NCI-H1048 (cell line): ENCODE measurements around the gene LRCH4.

Source experiments
- DNase-seq: peaks from one replicate; lab custom pipeline; 2025; lab: John Stamatoyannopoulos, UW

LRCH4 gene

DNA sequence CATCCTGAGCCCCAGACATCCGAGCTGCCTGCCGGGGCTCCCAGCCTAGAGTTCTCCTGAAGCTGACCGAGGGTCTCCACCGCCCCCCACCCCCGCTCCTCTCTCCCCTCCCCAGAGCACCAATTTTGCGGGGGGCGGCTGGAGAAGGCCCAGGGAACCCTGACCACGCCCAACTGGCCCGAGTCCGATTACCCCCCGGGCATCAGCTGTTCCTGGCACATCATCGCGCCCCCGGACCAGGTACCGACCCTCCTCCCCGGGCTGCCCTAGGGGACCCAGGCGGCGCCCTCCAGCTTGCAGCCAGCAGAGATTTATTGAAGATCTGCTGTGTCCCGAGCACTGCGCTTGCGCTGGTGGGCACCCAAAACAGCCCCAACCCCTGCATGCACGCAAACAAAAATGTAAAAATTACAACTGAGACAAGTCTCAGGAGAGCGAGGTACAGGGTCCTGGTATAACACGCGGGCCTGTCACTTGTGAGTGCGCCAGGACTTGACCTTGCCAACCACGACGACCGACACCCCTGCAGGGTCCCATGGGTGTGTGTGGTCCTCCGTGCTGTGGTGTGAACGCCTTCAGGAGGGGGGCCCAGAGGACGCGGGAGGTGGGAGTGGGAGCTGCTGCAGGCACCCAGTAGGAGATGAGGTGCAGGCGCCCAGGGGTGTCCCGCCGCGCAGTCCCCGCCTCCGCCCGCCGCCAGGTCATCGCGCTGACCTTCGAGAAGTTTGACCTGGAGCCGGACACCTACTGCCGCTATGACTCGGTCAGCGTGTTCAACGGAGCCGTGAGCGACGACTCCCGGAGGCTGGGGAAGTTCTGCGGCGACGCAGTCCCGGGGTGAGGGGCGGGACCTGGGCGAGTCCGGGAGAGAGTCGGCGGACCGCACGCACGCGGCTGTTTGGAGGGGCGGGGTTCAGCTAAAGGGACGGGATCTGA lies 19.3 kb upstream of the LRCH4 start:
- no peak for DNase-seq

DNA sequence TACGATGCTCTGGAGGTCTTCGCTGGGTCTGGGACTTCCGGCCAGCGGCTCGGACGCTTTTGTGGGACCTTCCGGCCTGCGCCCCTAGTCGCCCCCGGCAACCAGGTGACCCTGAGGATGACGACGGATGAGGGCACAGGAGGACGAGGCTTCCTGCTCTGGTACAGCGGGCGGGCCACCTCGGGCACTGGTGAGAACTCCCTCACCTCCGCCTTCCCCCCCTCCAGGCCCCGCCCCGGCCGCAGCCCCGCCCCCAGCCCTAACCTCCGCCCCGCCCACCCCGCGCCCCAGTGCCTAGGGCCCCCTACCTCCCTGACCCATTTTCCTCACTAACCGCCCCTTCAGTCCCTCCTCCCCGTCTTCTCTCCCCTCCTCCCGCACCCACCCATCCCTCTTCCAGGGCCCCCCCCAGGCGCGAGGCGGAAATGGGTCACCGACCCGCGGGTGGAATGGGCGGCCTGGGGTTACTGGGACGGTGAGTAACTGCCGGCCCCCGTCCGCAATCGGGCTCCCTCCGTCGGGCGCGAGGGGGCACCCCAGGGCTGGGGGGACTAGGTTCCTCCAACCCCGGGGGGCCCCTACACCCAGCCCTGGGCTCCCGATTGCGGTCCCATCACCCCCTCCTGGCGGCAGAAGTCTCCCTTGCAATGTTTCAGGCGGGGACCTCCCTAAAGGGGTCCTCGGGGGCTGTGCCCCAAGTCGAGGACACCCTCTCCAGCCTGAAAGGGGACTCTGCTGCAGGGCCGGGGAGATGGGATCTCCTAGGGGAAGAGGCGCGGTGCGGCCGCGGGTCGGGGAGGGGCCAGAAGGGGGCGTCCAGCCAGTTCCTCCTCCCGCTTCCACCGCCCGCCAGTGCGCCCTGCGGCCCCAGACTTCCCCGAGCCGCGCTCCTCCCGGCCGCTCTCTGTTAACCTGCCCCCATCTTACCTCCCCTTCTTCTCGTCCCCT lies 18.4 kb upstream of the LRCH4 start:
- peak; percentile 17 for DNase-seq

DNA sequence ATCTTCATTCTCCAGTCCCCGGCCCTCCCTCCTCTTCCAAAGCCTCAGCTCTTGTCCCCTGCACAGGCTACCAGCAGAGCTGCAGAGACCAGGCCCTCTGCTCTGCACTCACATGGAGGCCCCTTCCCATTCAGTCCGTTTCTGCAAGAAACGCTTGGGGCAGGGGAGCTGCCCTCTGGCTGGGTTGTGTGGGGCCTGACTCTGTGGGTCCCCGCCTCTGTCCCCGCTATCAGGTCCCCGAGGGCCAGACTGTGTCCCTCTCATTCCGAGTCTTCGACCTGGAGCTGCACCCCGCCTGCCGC lies 17.7 kb upstream of the LRCH4 start:
- no peak for DNase-seq

DNA sequence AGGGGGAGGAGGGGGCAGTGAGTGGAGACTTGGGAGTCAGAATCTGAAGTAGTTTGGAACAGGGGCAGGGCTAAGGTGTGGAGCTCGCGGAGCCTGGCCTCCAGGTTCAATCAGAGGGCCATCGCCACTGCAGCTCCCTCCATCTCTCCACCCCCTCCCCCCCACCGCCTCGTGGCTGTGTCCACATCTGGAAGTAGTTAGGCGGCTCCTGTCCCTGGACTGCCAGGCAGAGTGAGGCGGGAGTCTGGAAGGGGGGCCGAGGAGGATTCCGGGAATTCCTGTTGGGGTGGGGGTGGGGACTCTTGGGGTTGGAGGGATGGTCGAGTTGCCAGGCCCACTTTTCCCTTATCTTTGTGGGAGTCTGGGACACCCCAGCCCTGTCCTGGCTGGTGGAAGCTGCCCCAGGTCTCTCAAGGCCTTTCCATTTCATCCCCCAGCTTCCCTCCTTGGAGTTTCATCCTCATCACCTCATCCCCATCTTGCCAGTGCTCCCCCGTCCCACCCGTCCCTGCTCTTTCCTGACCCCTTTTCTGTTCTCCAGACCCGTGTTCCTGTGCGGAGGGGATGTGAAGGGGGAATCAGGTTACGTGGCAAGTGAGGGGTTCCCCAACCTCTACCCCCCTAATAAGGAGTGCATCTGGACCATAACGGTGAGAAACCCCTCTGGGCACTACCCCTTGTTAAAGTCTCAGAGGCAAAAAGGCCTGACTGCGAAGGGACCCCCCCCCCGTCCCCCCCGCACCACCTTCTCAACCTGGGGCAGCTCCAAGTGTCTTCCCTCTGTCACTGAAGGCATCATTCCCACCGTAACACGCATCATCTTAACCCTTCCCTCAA lies 17.2 kb upstream of the LRCH4 start:
- DNase-seq: no peak

DNA sequence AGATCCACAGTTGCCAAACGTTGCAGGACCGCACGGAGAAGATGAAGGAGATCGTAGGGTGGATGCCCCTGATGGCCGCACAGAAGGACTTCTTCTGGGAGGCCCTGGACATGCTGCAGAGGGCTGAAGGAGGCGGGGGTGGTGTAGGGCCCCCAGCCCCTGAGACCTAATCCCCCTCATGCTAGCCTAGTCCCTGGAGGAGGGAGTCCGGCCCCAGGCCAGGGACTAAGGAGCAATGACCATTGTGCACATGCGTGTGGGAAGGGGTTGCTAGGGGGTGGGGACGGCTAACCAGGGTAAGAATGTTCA lies 14.8 kb upstream of the LRCH4 start:
- DNase-seq: no peak

DNA sequence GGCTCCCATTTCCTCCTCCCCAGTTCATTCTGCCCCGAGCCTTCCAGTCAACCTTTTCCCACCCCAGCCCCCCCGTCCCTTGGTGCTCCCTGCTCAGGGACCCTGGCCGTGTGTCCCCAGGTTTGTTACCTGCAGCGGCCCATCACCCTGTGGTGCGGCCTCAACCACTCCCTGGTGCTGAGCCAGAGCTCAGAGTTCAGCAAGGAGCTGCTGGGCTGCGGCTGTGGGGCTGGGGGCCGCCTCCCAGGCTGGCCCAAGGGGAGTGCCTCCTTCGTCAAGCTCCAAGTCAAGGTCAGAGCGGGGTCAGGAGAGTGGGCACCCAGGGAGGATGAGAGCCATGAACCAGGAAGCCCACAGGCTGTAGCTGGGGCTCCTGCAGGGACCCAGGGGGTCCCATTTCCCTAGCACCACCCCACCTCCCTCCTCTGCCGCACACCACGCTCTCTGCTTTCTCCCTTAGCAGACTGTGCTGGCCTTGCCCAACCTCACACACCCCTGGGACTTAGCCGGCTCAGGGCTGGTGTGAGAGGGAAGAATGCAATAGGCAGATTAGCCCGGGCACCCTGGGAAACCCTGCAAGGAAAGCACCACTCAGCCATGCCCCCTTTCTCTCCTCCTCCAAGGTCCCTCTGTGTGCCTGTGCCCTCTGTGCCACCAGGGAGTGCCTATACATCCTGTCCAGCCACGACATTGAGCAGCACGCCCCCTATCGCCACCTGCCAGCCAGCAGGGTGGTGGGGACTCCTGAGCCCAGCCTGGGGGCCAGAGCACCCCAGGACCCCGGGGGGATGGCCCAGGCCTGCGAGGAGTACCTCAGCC lies 14.2 kb upstream of the LRCH4 start:
- DNase-seq: no peak

DNA sequence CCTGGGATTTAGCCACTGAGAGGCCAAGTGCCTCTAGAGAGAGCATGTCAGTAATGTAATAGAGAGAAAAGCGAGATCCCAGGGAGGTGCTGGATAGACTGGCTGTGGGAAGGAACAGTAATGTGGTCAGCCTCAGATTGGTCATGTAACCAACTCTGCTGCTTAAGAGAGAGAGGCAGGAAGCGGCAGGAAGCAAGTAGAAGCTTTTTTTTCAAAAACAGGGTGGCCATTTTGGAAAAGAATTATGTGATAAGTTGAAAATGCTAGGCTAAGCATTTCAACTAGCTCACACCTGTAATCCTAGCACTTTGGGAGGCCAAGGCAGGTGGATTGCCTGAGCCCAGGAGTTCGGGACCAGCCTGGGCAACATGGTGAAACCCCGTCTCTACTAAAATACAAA lies 12.5 kb upstream of the LRCH4 start:
- no peak for DNase-seq

DNA sequence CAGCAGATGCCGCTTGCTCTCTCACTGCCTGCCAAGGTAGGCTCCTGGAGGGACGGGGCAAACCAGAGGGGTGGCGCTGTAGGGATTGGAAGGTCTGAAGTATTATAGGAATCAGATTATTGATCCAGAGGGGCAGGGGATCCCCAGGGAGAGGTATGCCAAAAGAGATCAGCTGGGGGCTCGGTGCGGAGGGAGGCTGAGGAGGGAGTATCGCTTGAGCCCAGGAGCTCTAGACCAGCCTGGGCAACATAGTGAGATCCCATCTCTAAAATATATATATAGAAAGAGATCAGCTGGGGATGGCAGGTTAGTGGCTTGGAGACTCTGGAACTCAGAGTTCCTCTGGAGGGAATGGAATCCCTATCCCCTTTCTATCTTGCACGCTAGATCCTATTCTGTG lies 9.3 kb upstream of the LRCH4 start:
- DNase-seq: no peak

DNA sequence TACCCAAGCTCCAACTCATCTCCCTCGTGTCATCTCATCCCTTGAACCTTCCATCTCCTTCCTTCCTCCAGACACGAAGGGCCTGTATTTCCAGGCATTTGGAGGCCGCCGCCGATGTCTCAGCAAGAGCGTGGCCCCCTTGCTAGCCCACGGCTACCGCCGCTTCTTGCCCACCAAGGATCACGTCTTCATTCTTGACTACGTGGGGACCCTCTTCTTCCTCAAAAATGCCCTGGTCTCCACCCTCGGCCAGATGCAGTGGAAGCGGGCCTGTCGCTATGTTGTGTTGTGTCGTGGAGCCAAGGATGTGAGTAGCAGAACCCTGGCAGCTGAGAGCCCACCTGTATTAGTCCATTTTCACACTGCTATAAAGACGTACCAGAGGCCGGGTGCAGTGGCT lies 5.7 kb upstream of the LRCH4 start:
- no peak for DNase-seq

DNA sequence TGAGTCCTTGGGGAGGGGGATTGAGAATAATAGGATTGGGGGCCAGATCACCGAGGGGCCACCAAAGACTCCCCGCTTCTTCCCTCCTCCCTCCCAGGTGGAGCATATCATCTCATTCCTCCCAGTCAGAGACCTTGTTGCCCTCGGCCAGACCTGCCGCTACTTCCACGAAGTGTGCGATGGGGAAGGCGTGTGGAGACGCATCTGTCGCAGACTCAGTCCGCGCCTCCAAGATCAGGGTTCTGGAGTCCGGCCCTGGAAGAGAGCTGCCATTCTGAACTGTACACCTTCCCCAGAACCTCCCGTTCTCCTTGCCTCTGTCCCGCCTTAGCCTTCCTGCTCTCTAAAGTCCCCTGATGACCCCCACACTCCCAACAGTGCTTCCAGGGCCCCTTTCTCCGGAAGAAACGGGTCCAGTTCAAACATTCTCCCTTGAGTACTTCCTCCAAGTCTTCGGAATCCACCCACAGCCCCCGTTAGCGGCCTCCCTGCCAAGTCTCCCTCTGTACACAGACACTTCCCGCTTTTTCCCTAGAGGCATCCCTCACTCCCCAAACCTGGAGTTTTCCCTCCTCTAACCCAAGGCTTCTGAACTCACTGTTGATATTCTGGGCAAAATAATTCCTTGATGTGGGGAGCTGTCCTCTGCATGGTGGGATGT lies 4.3 kb upstream of the LRCH4 start:
- DNase-seq: no peak

DNA sequence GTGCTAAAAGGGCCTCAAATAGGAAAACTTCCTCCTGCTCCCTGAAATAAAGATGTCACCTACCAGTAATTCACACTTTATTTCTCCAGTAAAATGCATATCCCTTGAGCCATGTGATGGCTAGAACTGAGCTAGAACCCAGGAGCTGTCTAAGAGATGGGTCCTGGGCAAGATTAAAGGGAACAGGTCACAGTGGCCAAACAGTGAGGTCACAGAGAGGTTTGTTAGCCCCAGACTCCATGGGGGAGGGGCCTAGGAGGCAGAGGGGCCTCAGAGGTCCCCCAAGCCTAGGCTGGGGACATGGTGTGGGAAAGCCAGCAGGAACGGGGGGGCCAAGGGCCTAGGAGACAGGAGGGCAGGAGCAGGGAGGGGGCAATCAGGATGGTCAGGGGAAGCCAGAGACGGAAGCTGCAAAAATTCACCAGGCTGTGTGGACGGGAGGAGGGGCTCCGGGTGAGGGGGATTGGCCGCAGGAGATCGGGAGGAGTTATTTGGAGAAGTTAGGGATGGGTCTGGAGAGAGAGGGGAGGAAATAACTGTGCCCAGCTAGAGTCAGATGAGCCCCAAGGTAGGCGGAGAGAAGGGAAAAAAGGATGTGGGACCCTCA lies 3.5 kb upstream of the LRCH4 start:
- no peak for DNase-seq

DNA sequence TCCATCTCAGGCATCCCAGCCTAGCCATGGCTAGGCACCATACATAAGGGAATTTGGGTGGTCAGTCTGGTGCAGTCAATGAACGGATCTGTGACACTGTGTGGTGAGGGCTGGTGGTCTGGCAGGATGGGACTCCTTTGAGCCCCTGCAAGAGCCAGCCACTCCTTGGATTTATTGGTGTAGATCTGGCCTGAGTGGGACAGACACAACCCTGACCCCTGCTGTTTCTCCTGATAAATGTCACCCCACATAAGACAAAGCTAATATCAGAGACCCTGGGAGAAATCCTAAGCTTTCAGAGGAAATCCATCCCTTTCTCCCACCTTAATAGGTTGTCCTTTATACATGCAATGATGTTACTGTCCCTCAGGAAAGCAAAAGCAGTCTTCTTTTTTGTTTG lies 2.5 kb upstream of the LRCH4 start:
- no peak for DNase-seq

DNA sequence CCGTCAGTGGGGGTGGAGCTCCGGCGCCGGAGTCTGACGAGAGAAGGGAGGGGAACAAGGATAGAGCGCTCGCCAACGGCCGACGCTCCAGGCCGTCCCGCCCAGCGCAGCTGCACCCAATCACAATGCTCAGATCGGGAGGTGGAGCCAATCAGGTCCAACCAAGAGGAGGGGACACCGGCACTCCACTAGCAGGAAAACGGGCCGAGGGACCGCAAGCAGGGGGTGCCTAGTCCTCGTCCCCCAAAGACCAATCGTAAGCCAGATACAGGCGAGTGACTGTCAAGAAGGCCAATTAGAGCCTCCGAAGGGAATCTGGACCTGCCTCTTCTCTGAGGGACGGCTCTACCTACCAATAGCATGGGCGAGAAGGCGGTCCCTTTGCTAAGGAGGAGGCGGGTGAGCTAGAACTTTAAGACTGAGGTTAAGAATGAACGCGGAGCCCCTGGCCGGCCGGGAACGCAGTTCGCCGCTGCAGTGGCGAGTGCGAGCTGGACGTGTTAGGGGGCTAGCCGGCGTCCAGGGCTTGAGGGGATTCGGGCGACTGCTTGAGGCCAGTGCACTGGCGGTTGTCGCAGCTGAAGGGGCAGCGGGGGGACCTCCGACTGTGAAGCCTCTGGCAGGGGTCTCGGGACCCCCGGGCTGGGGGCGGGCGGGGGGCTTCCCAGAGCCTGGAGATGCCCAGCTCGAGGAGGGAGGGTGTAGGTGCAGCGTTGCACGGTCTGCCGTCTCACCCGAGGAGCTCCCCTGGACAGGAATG lies 517 bp upstream of the LRCH4 start, which contains the start of gene FBXO24:
FBXO24 (plus strand) TSS at position 63 of the 760 bp plus-strand sequence; CDS start at position 361, 298 bp downstream.
- peak; percentile 100 for DNase-seq

DNA sequence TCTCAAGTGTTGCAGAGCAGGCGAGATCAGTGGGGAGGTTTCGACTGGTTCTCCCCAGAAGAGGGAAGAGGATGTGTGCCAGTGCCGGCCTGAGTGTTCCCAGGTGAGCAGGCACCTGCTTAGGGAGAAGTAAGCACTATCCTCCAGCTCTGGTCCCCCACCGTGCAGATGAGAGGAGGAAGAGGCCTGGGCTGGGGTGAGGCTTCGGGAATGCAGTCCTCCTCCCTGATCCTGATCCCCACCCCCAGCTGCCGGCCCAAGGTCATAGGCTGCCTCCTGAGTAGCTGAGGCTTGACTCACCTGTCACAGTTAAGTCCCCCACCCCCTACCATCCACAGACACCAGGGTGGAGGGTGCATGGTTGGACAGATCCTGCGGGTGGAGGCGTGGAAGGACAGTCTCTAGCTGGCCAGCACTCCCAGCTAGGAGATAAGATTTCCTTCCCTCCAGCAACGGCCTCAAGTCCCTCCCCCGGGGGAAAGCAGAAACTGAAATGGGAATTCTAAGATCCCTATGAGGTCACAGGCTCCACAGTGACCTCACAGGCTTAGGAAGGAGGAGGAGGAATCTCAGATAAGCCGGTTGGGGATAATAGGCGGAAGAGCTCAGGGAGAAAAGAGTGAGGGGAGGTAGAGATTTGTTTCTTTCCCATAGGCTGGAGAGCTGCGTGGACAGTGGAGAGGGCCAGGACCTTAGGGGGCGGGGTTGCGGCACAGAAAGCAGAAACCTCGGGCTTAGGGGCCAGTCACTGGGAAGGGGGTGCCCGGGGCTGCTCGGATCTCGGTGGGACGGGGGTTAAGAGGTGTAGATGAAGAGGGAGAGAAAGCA lies 1.0 kb downstream of the LRCH4 start:
- DNase-seq: no peak

DNA sequence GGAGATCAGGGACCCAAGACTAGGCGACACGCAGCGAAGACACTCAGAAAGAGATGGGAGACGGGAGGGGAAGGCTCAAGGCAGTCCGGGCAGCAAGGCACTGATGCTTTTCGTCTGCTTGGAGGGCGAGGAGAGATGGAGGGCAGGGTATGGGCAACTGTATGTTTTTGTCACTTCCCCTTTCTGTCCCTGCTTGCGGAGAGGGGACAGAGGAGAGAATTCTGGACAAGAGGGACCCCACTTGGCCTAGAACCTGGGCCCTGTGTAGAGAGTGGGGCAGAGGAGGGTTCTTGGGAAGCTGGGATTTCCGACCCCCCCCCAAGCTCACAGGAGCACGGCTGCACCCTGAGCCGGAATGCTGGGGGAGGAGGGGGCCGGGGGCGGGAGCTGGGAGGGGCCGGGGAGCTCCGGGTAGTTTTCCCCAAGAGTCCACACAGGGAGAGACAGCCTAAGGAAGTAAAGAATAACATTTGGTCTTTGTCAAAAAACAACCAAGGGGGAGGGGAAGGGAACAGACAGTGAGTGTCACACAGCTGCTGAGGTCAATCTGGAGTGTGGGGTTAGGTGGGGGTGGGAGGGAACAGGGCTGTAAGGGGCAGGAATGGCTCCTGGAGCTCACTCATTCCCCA lies 1.8 kb downstream of the LRCH4 start:
- DNase-seq: no peak

DNA sequence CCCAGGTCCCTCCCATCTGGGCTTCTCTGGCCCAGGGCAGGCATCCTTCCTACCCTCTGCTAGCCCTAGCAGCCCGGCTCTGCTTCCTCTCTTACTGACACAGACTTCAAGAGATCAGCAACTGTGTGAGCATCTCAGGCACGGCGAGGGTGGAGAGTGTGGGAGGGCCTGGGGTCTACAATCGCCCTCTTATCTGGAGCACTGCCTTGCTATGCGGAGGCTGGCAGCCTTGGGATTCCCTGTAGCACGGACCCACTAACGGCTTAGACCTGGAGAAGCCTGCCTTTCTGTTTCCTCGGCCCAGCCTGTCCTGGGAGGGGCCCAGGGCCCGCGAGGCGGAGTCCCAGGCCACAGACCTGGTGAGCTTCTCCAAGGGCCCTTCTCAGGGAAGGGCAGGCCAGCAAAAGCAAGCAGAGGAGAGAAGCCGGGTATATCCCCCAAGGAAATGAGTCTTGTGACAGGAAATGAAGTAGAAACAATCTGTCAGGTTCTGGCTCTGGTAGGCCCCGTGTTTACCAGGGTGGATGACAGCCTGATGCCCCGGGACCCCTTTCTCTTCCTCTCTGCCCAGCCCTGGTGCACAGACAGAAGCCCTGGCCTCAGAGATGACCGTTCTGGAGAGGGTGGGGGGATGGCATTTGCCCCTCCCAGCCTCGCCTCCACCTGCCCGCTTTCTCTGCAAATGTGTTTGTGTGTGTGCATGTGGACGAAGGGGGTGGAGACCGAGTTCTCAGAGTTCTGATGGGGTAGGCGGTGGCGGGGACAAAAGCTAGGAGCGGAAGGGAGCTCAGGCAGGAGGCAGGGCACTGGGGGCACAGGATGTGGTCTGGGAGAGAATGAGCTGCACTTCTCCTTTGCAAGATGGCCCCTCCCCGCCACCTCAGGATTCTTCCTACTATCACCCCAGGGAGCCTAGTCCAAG lies 2.5 kb downstream of the LRCH4 start:
- no peak for DNase-seq

DNA sequence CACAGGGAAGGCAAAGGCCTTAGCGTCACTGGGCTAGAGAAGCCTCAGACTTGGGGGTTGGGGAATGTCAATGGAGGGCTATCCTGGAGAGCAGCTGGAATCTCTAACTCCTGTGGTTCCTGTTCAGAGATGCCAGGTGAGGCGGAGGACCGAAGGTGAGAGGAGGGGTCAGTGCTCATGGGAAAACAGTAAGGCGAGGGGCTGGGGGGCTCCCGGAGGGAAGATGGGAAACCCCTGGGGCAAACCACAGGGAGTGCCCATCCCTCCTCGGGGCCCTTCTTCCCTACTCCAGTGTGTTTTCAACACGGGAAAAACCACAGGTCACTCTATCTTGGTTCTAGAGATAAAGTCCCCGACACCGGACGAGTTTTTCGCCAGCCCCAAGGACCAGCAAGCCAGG lies 3.3 kb downstream of the LRCH4 start:
- DNase-seq: no peak
